Hematopoietic multipotent progenitor cell treated with erythropoietin and hydrocortisone succinate and interleukin-3 and kit ligand, for 8 days (in vitro differentiated cells): ENCODE data around the gene RASSF1.
"Not testable (repeated sequence)": the region's sequence is repeated elsewhere in the genome, so short reads cannot be mapped to it uniquely, and the experiment has no call there.

ENCODE experiments used
- DNase-seq: peaks from one replicate; pipeline ENCODE4 v3.0.0-alpha.2; 2015

RASSF1 gene

GRCh38 chr3:50298836-50299637, 41.6 kb downstream of the RASSF1 start, which contains the start of the genes HYAL3 and NAA80:
TSS of gene HYAL3 (minus strand) at chr3:50299405. CDS start at chr3:50295602, 3,803 bp downstream.
TSS of gene NAA80 (minus strand) at chr3:50299405. CDS start at chr3:50297463, 1,942 bp downstream.
- DNase-seq, result peak; percentile 99

DNA sequence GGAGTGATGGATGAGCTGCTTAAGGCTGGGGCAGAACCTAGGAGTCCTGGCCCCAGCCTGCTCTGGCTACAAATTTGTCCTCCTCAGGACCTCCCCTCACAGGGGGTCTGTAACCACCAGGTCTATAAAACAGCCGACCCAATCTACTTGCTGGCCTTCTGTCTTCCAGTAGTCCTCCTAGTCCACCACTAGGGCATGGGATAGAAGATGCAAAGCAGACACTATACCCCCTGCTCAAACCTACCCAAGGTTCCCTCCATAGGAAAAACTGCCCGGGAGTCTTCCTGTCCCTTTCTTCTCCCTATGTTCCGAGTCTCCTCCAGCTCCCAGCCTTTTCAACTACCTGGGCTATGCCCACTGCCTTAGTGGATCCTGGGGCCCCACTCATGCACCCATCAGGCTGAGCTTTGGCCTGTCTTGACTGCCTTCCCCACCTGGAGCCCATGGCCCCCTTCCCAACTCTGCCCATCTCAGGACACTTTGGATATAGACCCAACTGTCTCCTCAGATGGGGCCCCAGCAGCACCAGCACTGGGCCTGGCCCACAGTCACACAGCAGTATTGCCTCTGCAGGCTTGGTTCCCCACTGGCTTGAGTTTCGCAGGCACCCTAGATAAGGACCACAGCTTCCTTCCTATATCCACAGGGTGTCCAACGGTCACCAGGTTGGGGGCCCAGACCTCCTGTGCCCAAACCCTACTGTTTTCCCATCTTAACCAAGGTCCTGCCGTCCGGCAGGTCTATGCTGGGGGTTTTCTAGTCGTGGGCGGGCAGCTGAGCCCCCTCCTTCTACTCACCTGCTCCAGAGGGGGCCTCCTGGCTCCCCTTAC, 42.5 kb downstream of the RASSF1 start:
- peak; percentile 53 for DNase-seq

GRCh38 chr3:50297384-50297775, 43.3 kb downstream of the RASSF1 start:
- peak; percentile 58 for DNase-seq

DNA sequence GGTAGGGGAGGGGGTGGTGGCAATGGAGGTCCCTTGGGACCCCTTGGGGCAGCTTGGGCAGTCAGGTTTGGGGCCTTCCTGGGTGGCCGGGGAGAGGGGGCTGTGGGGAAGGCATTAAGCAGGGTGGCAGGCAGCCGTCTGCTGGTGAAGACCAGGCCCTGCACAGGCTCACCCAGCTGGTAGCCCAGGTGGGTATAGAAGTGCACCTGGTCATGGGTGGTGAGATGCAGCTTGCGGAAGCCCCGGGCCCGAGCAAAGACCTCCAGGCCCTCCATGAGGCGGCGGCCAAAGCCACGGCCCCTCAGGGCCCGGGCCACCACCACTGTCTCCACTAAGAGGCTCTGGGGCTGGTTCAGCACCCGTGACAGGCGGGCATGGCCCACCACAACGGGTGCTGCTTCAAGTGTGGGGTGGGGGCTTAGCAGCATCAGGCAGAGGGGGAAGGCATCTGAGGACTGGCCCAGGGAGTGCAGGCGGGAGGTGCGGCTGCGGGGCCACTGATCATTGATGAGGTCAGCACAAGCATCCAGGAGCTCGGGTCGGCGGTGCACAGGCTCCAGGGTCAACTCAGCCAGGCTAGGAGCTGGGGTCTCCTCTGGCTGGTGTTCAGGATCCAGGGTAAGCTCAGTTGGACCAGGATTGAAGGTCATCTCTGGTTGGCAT, 43.8 kb downstream of the RASSF1 start:
- no peak for DNase-seq

DNA sequence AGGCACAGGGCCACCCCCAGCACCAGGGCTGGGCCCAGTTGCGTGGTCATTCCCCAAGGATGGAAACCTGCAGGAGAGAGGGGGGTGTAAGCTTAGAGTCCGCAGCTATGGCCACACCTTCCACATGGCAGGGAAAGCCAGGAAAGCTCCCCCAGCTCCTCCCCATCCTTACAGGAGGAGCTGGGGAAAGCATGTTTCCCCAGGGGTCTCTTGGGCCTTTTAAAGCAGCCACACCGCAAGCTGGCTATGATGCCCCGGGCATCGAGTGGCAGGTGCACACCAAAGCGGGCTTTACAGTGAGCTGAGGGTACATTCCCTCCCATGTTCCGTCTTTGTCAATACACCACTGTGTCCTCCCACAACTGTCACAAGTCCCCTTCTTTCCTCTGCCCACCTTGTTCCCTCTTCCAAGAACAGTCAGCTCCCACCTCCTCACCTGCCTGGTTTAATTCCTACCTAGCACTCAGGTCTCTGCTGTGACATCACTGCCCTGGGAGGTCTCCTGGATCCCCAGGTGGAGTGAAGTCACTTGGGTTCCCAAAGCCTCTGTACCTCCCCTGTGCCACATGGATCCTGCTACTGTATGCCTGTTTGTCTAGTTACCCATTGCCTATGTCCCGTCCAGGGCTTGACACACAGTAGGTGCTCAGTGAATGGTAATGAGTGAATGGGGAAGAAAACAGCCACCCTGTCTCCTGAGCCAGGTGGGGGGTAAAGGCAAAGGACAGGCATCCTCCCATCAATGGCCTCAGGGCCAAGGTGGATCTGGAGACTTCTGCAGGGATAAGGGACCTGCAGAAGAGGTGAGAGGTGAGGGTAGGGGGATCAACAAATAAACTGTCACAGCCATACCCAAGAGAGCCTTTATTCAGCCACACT, 44.8 kb downstream of the RASSF1 start:
- DNase-seq, result no peak

DNA sequence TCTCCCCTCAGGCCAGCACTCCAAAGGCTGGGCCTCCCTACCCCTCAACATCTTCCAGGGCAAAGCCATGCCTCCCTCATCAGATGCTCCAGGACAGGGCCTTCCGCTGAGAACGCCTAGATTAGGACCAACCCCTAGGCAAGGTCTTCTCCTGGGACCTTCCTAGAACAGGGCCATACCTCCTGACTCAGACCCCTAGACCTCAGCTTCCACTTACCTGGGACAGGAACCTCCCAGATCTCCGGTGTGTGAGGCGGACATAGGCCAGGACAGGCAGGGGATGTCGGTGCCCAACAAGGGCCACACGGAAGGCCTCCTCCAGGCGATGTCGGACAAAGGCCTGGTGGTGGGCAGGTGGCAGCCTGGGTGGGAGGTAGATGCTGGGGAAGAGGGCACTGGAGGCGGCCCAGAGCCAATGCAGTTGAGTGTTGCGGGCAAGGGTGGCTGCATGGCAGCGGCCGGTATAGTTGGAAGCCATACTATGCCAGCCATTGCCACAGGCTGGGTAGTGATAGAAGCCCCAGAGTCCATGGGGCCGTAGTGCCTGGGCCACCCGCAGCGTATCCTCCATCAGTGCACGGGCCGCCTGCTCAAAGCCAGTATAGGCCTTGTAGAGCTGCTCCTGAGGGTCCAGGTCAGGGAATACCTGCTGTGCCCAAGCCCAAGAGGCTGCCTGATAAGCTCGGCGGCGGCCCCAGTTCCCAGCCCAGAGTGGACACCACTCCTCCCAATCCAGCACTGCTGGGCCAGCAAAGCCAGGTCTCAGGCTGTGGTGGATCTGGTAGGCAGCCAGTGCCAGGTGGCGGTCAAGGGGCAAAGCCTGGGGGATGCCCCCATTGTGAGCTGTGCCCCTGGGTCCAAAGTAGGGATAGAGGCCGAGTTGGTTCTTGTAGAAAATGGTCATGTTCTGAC, 45.9 kb downstream of the RASSF1 start:
- DNase-seq, result no peak

DNA sequence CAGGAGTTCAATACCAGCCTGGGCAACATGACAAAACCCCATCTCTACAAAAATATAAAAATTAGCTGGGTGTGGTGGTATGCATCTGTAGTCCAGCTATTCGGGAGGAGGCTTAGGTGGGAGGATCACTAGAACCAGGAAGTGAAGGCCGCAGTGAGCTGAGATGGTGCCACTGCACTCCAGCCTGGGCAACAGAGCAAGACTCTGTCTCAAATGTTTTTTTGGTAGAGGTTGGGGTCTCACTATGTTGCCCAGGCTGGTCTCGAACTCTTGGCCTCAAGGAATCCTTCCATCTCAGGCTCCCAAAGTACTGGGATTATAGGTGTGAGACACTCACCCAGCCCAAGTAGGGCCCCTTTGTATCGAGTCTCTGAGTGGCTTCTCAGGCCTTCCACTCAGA, 46.5 kb downstream of the RASSF1 start:
- DNase-seq, result no peak

- no peak for DNase-seq
These were observed 47.4 kb downstream of the RASSF1 start for GRCh38 chr3:50293079-50293801.

DNA sequence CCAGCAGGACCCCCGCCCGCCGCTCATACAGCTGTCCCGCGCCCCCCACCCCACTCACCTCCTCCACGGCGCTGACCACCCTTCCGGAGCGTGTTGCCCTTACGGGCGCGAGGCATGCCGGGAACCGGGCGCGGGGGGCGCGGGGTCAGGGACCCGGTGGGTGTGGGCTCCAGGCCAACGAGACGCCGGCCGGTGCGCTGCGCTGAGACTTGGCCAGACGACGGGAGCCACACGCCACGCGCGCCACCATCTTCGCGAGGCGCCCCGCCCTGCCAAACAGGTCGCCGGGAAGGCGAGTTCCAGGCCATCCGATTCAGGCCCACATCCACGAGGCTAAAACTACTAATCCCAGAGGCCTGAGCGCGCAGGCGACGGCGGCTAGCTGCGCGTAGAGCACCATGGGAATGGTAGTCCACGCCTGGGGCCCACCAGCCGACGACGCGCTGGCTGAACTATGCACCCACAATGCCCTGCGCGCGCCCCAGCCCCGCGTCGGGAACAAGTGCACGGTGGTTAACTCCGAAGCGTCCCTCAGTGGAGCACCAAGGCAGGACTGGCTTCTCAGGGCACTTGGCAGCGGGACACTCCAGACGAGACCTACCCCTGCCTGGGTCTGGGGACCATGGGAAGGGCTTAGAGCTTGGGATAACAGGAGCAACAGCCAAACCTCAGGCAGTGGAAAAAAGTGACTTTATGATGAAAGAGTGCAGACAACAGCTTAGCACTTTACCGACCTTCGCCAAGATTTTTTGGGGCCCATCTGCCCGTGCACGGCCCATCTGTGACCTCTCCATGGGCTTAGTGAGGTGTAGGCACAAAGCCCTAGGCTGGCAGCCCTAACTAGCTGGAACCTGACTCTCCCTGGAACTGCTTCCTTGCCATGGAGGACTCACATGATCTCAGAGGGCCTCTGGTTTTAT, 48.2 kb downstream of the RASSF1 start, which contains the start of gene IFRD2:
Gene IFRD2 (minus strand): TSS at position 271 of the 920 bp plus-strand sequence. CDS start 155 bp downstream, at position 116.
- DNase-seq, result peak; percentile 97

GRCh38 chr3:50290161-50290641, 50.4 kb downstream of the RASSF1 start:
- no peak for DNase-seq

- DNase-seq, result no peak
These were observed 51.5 kb downstream of the RASSF1 start for GRCh38 chr3:50289130-50289529.

DNA sequence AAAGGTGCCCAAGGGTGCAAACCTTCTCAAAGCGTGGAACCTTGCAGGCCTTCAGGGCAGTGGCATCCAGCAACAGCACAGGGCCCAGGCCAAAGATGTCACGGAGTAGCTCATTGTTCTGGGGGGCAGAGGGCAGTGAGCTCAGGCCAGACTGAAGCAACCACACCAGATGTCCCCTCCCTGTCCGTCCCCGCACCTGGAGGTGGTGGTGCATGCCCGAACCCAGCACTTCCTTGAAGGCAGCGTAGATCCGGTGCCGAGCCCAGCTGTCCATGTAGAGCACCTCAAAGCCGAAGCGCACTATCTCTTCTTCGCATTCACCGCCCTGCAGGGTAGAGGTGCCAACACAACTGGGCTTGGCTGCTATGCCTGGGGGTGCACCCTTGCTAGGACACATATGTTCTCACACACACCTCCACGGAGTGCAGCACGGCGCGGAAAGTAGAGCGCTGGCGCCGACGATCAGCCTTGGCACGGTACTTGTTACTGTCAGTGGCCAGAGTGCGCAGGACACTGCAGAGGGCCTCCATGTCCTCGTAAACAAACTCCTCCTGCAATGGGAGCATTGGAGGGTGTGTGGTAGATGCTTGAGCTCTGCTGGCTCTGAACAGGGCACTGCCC, 52.1 kb downstream of the RASSF1 start:
- no peak for DNase-seq

DNA sequence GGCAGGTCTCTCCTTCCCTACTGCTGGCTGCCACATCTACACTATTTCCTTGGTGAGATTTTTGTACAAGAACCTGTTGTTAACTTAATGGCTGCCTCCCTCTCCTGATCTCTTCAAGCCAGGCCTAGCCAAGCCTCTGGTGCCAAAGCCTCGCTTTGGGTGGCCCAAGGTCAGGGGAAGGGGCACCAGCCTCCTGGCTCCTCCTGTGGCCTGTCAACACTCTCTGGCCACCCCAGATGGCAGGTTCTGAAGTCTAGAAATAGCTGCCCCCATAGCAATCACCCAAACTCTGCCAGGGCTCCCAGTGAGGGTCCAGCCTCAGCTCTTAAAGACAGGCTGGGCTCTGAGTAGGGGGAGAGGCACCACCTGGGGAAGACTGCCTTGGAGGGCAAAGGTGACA, 53.4 kb downstream of the RASSF1 start:
- DNase-seq, result no peak

DNA sequence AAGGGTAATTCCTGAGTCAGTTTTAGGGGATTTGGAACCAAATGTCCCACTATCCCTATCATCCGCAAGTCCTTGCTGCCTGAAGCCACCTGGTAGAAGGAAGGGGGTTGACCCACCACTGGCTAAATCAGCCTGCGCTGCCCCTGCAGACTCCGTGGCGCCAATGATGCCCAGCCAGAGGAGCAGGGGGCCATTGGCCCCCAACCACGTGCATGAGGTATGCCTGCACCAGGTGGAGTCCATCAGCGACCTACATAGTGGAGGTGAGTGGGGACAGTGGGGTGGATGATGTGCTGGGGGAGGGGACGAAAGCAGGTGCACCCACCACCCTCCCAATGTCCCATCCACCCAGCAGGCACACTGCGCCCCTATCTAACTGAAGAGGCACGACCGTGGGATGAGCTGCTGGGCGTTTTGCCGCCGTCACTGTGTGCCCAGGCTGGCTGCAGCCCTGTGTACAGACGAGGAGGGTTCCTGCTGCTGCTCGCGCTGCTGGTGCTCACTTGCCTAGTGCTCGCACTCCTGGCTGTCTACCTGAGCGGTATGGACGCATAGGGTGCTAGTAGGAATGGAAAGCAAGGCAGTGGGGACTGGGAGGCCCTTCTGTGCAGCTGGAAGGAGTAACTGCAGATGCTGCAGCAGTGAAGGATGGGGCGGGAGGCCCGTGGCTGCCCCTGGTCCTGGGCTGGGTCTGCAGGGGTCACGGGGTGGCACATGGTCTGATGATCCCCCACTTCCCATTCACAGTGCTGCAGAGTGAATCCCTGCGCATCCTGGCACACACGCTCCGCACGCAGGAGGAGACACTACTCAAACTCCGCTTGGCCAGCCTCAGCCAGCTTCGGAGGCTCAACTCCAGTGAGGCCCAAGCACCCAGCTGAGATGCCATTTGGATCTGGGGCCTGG, 54.1 kb downstream of the RASSF1 start:
- no peak for DNase-seq

- not testable (repeated sequence) for DNase-seq
These were observed 56.5 kb downstream of the RASSF1 start for GRCh38 chr3:50284121-50284520.
